Neutrophil (primary cell): Measurements from ENCODE around the gene MXRA8.
"Not testable (repeated sequence)": the region's sequence is repeated elsewhere in the genome, so short reads cannot be mapped to it uniquely, and the experiment has no call there.

ENCODE experiments used
- H3K27ac ChIP-seq: fragments of 200-600 bp; sonication (generic); 2 replicates; pipeline ENCODE4 v1.5.1; 2016; ENCODE audit warnings: mild to moderate bottlenecking, moderate library complexity
- H3K27me3 ChIP-seq: fragments of 200-600 bp; sonication (generic); 2 replicates; pipeline ENCODE4 v1.6.0; 2016; ENCODE audit warnings: mild to moderate bottlenecking
- H3K36me3 ChIP-seq: fragments of 200-600 bp; sonication (generic); 2 replicates; pipeline ENCODE4 v1.5.1; 2017
- H3K4me1 ChIP-seq, 2 experiments: fragments of 200-600 bp in 1 of 2; sonication (generic) in 1 of 2; 1 replicate in 1 of 2; 2 replicates in 1 of 2; pipeline versions ENCODE4 v1.5.1 to v1.6.1; 2013 to 2016; ENCODE audit warnings: low read depth in 1 of 2, low read length in 1 of 2, mild to moderate bottlenecking in 1 of 2, moderate library complexity in 1 of 2; ENCODE audit not compliant: control insufficient read depth in 1 of 2, insufficient read depth in 1 of 2
- H3K4me3 ChIP-seq, 2 experiments: fragments of 200-600 bp in 1 of 2; sonication (generic) in 1 of 2; 1 replicate in 1 of 2; 2 replicates in 1 of 2; pipeline ENCODE4 v1.5.1; 2013 to 2016; ENCODE audit warnings: low read depth in 1 of 2, low read length in 1 of 2, mild to moderate bottlenecking in 1 of 2, moderate library complexity in 1 of 2
- H3K9me3 ChIP-seq: fragments of 200-600 bp; sonication (generic); 2 replicates; pipeline ENCODE4 v1.5.1; 2016
- CTCF ChIP-seq: fragments of 200-600 bp; sonication (generic); IDR thresholded peaks from 2 replicates; pipeline ENCODE4 v1.5.1; 2016; ENCODE audit warnings: antibody characterized with exemption

The MXRA8 gene

GRCh38 chr1:1373051-1373814 lies 14.9 kb upstream of the MXRA8 start:
- Histone ChIP-seq H3K36me3 (peaks cover 20% of the 10 kb centered on the region), H3K9me3 (no peaks in the 10 kb centered on the region), H3K4me3 (no peak overlapping the region), H3K27me3 (peaks cover 16% of the 10 kb centered on the region), H3K4me1 (peaks cover 20 to 28% of the 10 kb centered on the region in 2 experiments), H3K27ac (peak overlapping the region; percentile 4)
- TF ChIP-seq CTCF: no peak

GRCh38 chr1:1371746-1372711 lies 13.7 kb upstream of the MXRA8 start:
- Histone ChIP-seq H3K27ac (peak overlapping the region; percentile 27), H3K4me1 (peaks cover 20 to 28% of the 10 kb centered on the region in 2 experiments)
- peak; percentile 84 for TF ChIP-seq CTCF

GRCh38 chr1:1371364-1371745 lies 13.0 kb upstream of the MXRA8 start:
- Histone ChIP-seq H3K9me3 (no peaks in the 10 kb centered on the region), H3K4me3 (no peak overlapping the region), H3K27me3 (peaks cover 17% of the 10 kb centered on the region), H3K36me3 (peaks cover 20% of the 10 kb centered on the region), H3K27ac (no peak overlapping the region), H3K4me1 (peaks cover 20 to 28% of the 10 kb centered on the region in 2 experiments)
- no peak for TF ChIP-seq CTCF

More at GRCh38 chr1:1371746-1372711, 13.7 kb upstream of the MXRA8 start:
- H3K36me3 ChIP-seq: peaks cover 20% of the 10 kb centered on the region
- no peak overlapping the region for H3K4me3 ChIP-seq
- H3K9me3 ChIP-seq: no peaks in the 10 kb centered on the region
- peaks cover 17% of the 10 kb centered on the region for H3K27me3 ChIP-seq

GRCh38 chr1:1370771-1371300 lies 12.5 kb upstream of the MXRA8 start:
- H3K4me1 ChIP-seq: peaks cover 20 to 28% of the 10 kb centered on the region in 2 experiments
- TF ChIP-seq CTCF: no peak
- H3K27ac ChIP-seq: no peak overlapping the region
- H3K36me3 ChIP-seq: peaks cover 20% of the 10 kb centered on the region
- no peak overlapping the region for H3K4me3 ChIP-seq
- H3K9me3 ChIP-seq: no peaks in the 10 kb centered on the region
- peaks cover 17% of the 10 kb centered on the region for H3K27me3 ChIP-seq

GRCh38 chr1:1370094-1370493 lies 11.7 kb upstream of the MXRA8 start:
- H3K27me3 ChIP-seq: peaks cover 18% of the 10 kb centered on the region
- H3K36me3 ChIP-seq: peaks cover 20% of the 10 kb centered on the region
- not testable (repeated sequence) for H3K9me3 ChIP-seq, H3K4me3 ChIP-seq, H3K27ac ChIP-seq
- peaks cover 20 to 28% of the 10 kb centered on the region in 2 experiments for H3K4me1 ChIP-seq
